HG02840 (cell line): ENCODE measurements around the gene NAGA.
"Not testable (repeated sequence)": the region's sequence is repeated elsewhere in the genome, so short reads cannot be mapped to it uniquely, and the experiment has no call there.

Experiments used
- ATAC-seq: cut with Tn5 transposase; IDR thresholded peaks from one replicate; pipeline ENCODE4 v1.9.1; 2021; ENCODE audit warnings: mild to moderate bottlenecking, moderate library complexity, moderate number of reproducible peaks; ENCODE audit not compliant: unreplicated experiment, low FRiP score

NAGA gene

DNA sequence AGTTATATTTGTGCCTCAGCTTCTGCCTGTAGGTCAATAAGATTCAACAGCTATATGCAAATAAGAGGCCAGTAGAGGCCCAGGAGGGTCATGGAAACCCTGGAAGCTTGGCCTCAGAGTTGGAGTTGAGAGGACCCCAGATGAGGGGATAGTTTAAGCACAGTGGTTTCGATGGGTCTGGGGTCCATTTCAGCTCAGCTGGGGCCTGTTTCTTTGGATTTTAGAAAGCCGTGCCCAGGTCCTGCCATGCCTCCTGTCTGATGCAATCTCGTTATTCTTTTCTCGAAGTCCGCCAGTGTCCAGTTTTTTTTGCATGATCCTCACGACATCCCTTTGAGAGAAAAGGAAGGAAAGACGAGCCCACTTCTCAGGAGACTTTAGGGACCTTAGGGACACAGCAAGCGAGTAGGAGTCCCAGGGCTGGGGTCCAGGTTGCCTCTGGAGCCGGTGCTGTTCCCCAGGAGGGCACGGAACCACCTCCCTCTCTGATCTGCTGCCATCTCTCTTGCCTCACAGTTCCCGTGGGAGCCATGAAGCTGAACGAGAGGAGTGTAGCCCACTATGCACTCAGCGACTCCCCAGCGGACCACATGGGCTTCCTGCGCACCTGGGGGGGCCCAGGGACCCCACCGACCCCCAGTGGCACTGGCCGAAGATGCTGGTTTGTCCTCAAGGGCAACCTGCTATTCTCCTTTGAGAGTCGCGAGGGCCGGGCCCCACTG, 6.3 kb upstream of the NAGA start:
- ATAC-seq, result no peak

DNA sequence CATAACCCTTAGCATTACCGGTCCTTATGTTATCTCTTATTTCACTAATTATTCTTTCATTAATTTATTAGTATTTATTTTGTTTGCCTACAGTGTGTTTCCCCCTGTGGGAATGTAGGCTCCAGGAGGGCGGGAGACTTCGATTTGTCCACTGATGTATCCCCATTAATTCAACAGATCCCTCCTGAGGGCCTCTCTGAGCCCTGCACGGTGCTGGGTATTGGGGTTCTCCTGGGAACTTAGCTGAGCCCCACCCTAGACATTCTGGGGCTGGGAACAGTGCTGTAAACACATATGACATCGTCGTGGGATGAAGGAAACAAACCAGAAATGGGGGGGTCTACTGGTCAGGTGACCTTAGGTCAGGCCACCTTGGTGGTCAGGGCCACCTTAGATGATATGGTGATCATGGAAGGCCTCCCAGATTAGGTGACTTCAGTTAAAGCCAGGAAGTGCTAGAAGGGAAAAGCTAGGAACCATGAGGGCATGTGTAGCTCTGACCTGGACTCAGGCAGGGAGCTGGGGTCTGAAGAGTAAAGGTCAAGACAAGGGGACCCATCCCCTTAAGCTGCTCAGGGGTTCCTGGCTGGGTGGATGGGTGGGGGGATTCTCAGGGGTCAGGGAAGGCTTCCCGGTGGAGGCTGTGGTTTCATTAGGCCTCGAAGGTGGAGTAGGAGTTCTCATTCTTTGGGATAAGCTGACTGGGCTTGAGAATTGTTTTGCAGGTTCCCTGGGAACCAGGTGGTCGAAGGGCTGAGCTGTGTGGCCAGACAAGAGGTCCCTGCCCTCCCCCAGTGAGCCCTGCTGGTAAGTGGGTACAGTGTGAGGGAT, 4.4 kb upstream of the NAGA start:
- ATAC-seq, result no peak

DNA sequence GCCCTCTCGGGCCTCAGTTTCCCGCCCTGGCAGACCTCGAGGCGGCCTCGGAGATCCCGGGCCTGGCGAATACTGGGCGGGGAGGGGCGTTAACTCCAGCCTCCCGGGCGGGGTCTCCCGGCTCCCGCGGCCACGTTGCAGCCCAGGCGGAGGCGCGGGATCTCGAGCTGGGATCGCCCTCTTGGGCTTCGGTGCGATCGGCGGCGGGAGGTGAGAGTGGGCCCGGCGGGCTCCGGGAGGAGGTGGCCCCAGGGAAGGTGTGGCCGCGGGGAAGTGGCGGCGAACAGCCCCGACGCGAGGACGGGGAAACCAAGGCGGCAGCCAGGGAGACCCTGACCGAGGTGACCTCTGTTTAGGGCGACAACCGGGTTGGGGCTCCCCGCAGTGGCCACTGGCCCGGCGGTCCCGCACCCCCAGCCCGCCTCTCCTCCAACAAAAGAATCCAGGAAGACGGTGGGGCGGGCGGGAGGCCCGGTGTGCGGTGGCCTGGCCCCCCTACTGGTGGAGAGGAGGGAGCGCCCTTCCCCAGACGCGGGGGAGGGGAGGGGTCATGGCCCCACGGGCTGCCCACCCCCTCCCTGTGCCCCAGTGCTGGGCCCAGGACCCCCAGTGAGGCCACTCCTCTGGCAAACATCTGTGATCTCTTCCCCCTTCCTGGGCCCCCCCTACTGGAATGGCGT, 3.7 kb upstream of the NAGA start, which contains the start of gene PHETA2:
PHETA2 (plus strand) TSS at position 117 of the 680 bp plus-strand sequence. CDS start 3,046 bp downstream, outside the sequence.
- ATAC-seq, result no peak

DNA sequence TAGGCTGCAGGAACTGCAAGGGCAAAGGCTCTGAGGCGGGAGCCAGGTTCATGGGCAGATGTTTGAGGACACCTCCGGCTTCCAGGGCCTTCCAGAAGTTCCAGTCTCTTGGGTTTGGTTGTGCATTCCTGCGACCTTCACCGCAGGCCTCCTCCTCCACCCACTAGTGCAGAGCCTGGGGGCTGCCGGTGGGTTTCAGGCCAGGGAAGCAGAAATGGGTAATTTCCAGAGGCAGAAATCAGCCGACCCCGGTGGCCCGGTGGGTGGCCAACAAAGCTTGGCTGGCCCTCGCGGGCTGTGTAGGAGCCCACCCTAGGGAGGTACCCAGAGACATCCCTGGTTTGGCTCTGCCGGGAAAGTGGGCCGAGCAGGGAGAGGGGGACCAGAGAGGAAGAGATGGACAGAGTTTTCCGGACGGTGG, 3.0 kb upstream of the NAGA start:
- no peak for ATAC-seq

DNA sequence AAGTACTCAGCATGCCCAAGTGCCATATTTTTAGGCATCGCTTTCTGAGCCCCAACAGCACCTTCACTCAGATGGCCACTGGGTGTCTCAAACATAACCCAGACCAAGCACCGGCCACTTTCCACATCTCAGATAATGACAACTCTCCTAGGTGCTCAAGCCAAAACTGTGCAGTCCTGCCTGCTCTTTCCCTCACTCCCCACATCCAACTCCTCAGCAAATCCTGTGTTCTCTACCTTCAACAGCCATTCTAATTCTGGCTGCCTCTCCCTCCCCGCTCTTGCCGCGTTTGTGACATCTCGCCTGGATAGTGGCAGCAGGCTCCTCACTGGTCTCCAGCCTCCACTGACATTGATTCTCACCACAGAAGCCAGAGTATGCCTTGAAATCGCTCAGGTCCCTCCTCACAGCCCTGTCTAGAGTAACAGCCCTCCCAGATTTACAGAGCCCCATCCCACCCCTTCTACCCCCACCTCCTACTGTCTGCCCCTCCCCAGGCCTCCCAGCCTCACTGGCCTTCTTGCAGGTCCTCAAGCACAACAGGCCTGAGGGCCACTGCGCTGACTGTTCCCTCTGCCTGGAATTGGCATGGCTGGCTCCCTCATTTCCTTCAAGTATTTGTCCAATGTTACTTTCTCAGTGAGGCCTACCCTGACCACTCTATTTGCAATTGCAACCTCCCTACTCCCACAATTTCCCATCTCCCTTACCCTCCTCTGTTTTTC, 2.2 kb upstream of the NAGA start:
- ATAC-seq, result no peak

DNA sequence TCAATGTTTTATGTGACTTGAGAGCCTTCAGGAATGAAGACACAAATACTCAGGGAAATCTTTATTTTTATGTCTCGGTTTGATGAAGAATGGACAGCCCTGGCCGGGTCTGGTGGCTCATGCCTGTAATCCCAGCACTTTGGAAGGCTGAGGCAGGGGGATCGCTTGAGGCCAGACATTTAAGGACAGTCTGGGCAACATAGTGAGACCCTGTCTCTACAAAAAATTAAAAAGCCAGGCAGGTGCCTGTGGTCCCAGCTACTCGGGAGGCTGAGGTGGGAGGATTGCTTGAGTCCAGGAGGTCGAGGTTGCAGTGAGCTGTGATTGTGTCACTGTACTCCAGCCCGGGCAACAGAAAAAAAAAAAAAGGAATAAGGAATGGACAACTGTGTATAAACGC, 896 bp upstream of the NAGA start:
- ATAC-seq, result not testable (repeated sequence)

DNA sequence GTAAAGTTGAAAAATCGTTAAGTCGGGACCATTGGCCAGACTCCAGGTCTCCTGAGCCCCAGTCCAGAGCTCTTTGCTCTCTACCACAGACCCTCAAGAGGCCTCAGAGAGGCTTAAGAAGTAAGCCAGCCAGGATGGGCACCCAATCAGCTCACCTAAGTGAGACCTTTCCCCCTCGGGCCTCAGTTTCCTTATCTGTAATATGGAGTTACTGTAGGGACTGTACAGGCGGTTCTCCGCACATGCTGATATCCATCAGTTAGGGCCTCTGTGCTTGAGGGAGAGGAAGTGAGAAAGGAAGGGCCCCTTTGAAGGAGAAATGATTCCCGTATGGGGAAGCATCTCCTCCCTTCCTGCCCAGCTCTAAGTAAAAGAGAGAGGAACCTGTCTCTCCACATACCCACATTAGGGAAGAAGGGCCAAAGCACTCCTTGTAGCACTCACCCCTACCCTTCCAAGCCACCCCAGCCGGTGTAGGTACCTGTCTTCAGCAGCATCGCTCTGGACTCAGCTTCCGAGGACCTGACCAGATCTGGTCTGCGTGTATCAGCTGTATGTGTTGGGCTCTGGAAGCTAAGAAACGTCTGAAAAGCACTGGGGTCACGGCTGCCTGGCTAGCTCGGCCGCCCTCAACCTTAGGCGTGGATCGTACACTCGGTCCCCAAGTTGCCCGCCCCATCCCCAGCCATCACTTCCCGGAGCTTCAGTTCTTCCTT, 653 bp downstream of the NAGA start:
- ATAC-seq, result peak; percentile 17

DNA sequence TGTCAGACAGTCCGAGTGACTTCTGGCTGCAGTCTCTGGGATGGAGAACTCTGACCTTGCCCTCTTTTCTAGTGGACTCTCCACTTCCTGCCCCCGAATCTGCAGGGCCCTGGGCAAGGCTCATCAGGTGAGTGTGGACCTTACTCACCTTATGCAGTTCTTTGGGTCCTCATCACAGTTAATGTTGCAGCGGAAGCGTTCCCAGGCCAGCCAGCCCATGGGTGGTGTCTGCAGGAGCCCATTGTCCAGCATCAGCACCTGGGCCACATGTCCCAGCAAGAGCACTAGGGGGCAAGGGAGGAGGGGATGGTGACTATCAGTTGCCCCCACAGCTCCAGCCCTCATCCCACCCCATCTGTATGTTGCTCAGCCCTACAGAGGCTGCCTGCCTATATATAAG, 2.3 kb downstream of the NAGA start:
- ATAC-seq, result no peak

DNA sequence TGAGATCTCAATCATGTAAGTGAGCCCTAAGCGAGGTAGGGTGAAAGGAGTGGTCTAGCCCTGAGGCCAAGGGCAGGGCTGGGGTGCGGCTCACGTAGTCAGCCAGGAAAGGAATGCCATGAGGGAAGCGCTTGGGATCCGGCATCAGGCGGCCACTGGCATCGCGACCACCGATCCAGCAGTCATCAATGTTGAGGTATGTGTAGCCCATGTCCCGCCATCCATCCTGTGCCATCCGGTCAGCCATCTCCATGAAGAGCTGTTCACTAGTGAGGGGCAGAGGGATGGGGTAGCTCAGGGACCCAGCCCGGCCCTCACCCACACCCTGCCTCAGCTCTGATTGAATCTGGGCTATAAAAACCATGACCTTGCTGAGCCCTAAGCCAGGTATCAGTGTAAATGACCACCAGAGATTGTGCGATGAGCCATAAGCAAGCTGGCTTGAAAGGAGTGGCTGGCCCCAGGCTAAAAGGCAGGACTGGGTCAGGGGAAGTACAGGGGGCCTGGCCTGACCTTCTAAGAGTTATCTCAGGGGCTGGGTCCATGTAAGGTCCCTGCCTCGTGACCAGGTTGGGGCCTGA, 2.9 kb downstream of the NAGA start:
- no peak for ATAC-seq

DNA sequence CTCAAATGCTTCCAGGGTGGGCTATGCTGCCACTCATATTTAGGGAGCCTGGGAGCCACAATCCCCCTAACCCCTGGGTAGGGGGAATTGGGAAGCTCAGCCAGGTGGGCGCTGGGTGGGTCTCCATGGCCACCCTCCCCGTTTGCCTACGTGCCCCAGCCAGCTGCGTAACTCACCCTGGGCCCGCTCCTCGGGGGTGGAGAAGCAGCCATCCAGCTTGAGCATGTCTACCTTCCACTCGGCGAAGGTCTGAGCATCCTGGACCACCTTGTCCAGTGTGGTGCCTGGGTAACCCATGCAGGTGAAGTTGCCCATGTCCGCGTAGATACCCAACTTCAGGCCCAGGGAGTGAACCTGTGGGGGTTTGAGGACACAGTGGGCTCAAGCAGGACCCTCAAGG, 3.7 kb downstream of the NAGA start:
- ATAC-seq, result no peak

DNA sequence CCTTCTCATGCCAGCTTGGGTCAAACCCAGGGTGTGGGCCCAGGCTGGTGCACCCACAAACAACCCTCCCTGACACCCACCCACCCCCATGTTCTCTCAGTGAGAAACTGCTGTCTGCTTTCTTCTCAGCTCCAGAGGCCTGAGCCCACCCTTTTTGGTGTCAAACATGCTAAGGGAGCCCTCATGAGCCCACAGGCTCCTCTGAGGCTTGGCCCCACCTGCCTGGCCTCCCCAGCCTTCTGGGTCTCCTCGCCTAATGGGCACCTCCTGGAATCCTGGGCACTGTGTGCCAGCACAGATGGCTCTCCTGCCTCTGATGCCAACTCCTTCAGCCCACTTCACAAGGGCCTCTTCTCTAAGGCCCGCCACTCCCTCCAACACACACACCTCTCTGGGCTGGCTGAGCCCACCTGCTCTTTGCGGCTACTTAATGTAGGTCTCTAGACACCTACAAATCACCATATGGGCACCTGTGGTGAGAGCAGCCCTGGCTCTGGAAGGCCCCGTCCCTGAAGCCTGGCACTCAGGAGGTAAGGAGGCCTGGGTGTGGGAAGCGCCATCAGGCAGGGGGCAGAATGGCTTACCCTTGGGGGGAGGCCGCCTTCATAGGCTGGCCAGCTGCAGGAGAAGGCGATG, 4.4 kb downstream of the NAGA start:
- no peak for ATAC-seq

DNA sequence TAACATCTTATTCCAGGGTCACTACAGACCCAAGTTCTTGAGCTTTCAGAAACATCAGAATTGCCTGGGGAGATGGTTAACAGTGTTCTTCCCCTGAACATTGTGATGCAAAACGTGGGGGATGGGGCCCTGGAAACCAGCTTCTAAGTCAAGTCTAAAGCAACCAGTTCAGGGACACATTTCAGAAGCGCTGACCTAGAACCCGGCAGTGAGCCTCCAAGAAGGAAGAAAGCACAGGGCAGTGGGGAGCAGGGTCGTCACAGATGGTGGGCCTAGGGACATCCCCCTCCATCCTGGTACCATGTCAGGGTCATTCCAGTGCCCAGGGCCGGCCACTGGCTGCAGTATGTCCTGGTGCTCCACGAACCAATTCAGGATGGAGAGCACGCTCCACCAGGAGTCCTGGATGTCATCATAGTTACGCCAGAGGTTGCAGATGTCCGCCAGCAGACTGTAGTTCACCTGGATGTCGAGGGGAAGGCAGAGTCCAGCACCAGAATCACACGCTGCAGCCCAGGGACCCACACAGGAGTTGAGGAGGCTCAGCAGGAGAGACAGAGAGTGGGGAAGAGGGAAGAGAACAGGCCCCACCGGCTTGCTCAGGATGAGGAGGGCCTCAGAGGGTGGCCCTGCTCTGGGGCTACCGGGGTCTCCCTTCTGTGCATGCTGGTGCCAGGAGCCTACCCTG, 5.0 kb downstream of the NAGA start:
- ATAC-seq, result no peak

DNA sequence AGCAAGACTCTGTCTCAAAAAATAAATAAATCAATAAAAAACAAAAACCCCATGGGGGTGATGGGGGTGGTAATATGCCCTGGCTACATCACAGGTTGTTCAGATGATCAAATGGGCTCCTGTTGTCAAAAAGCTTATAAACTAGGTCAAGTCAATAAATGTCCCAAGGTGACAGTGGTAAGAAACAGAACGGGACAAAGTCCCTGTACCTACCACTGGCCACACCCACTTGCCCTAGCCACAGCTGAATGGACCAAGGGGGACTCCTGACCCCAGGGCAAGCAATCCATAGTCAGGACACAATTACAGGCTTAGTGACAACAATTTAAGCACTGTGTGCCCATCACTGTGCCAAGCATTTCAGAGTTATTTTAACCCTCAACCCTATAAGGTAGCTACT, 6.0 kb downstream of the NAGA start:
- no peak for ATAC-seq

DNA sequence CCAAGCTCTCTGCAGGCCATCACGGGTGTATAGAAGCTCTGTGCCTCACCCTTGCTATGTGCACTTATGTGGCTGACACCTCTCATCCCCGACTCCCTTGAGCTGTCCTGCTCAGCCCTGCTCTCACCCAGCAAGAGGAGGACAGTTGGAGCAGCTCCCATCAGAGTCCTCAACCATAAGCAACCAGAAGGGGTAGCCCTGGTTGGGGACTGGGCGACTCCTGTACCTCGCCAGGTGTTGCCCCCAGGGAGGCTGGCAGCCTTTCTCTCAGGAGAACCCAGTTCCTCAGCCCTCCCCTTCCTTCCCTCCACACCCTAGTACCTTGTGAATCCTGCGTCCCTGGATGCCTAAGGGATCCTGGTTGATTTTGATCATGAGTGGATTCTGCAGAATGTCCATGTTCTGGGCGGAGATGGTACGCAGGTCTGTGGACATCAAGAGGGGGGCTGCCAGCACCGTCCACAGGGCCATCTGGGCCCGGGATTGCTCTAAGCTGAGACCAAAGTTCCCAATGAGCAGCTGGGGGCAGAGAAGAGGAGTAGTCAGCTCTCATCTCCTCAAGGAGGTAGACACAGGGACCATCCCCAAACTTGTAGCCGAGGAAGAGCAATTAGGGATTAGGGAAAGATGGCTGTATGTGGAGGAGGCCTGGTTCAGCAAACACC, 8.0 kb downstream of the NAGA start:
- ATAC-seq, result no peak

DNA sequence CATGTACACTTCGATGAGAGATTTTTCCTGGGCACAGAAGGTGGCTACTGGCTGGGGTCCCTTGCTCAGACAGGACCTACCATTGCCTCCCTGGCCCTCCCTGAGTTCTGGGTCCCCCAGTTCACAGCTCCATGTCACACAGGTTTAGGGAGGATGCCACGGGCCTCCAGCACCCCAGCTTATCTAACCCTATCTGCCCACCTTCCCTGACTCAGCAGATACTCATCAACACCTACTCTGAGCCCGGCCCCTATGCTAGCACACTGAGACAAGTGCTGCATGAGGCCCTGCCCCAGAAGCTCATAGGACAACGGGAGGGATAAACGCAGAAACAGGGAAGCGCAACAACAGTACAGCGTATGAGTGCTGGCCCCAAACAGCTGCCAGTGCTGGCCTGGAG, 9.6 kb downstream of the NAGA start:
- ATAC-seq, result no peak

DNA sequence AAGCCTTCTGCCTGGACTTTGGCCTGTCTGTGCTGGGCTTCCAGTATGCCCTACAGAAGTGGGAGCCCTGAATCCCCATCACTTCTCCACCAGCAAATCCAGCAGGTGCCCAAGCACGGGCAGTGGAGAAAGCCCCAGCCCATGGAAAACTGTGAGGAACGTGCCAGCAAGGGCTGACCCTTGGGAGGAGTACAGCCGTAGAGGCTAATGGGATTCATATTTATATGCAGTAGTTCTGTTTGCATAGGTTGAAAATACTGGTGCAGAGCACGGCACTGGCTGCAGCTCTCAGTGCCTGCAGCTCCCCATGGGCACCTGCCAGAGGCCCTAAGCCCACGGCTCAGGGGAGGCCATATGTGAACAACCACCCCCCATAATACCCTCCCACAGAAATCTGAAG, 10.1 kb downstream of the NAGA start:
- no peak for ATAC-seq

DNA sequence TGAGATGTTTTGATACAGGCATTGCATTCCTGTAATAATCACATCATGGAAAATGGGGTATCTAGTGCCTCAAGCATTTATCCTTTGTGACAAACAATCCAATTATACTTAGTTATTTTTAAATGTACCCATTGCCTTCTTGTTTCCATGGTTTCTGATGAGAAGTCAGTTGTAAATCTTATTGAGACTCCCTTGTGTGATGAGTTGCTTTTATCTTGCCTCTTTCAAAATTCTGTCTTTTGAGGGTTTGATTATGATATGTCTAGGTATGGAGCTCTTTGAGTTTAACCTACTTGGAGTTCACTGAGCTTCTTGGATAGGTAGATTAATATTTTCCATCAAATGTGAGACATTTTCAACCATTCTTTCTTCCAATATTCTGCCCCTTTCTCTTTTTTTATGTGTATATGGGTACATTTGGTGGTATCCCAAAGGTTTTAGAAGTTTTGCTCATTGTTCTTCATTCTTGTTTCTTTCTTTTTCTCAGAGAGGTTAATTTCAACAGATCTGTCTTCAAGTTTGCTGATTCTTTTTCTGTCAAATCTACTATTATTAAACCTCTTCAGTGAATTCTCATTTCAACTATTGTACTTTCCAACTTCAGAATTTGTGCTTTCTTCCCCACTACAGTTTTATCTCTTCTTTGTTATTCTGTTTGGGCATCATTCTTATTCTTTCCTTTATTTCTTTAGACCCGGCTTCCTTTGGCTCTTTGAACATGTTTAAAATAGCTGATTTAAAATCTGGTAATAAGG, 13.7 kb downstream of the NAGA start:
- no peak for ATAC-seq
